ENCODE measurements around the gene SIAE. TPM values are rescaled to one million over a fixed set of nuclear protein-coding genes. Genes with fewer than 3 reads are reported as not detected.

SIAE gene
- total RNA-seq, 1 experiment from 2014 or later, result 5.6 TPM

DNA sequence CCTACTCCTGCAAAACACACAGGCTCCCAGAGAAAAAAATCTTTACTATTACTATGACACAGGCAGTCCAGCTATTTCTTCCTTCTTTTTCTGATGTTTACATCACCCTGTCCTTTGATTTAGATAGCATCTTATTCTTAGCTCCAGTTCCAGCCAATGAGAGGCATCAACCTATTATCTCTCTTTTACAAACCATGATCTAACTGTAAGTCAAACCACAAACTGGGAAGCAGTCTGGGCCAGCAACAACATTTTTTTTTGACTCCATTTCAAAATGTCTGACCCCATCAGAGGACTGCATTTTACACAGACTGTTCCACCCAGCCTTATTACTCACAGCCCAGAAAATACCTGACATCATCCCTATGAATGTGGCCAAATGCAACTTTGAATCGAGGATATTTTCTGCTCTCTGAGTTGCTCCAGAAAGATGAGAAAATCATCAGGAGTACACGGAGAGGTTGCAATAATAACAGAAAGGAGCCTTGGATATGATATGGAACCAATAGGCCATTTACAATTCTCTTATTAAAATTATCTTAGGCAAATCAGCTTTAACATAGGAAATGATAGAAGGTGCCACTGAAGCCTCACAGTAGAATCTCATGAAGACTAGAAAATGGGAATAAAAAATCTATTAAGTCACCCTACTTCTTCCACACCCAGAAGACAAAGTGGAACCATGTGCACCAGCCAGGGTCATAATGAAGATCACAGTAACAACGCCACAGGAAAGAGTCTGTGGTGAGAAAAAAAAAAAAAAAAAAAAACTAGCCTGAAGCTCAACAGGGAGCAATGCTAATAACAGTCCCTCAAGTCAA, 29.7 kb downstream of the SIAE start:
- no peak overlapping the region for H3K18ac ChIP-seq (ENCODE audit: insufficient read length, low read depth, low read length)
- no peak overlapping the region for H2BK12ac ChIP-seq (ENCODE audit: insufficient read length, low read depth, low read length)
- H3K79me2 ChIP-seq (ENCODE audit: insufficient read depth, low read length), result no peaks in the 10 kb centered on the region
- H3K14ac ChIP-seq (ENCODE audit: insufficient read depth, low read length), result no peak overlapping the region
- TF ChIP-seq, protein P1, sequence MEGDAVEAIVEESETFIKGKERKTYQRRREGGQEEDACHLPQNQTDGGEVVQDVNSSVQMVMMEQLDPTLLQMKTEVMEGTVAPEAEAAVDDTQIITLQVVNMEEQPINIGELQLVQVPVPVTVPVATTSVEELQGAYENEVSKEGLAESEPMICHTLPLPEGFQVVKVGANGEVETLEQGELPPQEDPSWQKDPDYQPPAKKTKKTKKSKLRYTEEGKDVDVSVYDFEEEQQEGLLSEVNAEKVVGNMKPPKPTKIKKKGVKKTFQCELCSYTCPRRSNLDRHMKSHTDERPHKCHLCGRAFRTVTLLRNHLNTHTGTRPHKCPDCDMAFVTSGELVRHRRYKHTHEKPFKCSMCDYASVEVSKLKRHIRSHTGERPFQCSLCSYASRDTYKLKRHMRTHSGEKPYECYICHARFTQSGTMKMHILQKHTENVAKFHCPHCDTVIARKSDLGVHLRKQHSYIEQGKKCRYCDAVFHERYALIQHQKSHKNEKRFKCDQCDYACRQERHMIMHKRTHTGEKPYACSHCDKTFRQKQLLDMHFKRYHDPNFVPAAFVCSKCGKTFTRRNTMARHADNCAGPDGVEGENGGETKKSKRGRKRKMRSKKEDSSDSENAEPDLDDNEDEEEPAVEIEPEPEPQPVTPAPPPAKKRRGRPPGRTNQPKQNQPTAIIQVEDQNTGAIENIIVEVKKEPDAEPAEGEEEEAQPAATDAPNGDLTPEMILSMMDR (conservative IDR thresholded peaks at IDR 0.05), result no peak
- H2AK5ac ChIP-seq (ENCODE audit: insufficient read length, low read length), result no peak overlapping the region
- Mint-ChIP-seq H3K4me3 (no peak overlapping the region; a peak in 1 of 5 replicates), H3K9me3 (peaks cover 0 to 3% of the 10 kb centered on the region in 2 experiments; a peak in 1 of 5 replicates), H3K4me1 (peaks cover 5% of the 10 kb centered on the region in 2 experiments), H3K27ac (no peak overlapping the region), H3K27me3 (ENCODE audit: low read depth) (peaks cover 2% of the 10 kb centered on the region; the same call in 1 of the 2 replicates), H3K36me3 (ENCODE audit: insufficient read depth in 1 of 3, low read depth in 3 of 3) (peaks cover 0 to 16% (median 4%) of the 10 kb centered on the region in 3 experiments; a peak in 3 of 7 replicates)
- WGBS (ENCODE audit: extremely low coverage, insufficient read length, low lambda C conversion rate), result no CpG with 5 or more reads among the region's 3 CpGs
- H3K23me2 ChIP-seq (ENCODE audit: insufficient read length, low read depth, low read length, poor library complexity, severe bottlenecking), result no peaks in the 10 kb centered on the region
- no peak overlapping the region for H3T11ph ChIP-seq (ENCODE audit: low read length)
- no peak overlapping the region for H2BK120ac ChIP-seq (ENCODE audit: low read depth, low read length, poor library complexity, severe bottlenecking)
- H4K20me1 ChIP-seq (ENCODE audit: control insufficient read depth, insufficient read depth, insufficient read length), result no peaks in the 10 kb centered on the region
- H3K4me2 ChIP-seq (ENCODE audit: insufficient read depth, insufficient read length, low read length), result peak overlapping the region; percentile 40
- H2BK15ac ChIP-seq (ENCODE audit: low read depth, low read length), result no peak overlapping the region
- H3K56ac ChIP-seq (ENCODE audit: insufficient read length, low read depth, low read length), result no peak overlapping the region
- H2BK20ac ChIP-seq (ENCODE audit: low read depth, low read length, poor library complexity, severe bottlenecking), result no peak overlapping the region
- no peak overlapping the region for H4K91ac ChIP-seq (ENCODE audit: insufficient read length, low read depth, low read length)
- H3K27me3 ChIP-seq (ENCODE audit: insufficient read depth, low read length), result peaks cover 3% of the 10 kb centered on the region; the same call in 1 of the 2 replicates
- H2BK5ac ChIP-seq (ENCODE audit: insufficient read length, low read length), result no peak overlapping the region
- H4K8ac ChIP-seq (replicated peaks; ENCODE audit: insufficient read length, low read depth, low read length), result no peak overlapping the region
- no peaks in the 10 kb centered on the region for H3K79me1 ChIP-seq (ENCODE audit: insufficient read depth, low read depth, low read length, poor library complexity, severe bottlenecking)
- H2AFZ ChIP-seq (ENCODE audit: low read length), result no peak overlapping the region
- no peak for DNase-seq
- H3K27ac ChIP-seq (ENCODE audit: insufficient read length, low read depth, low read length), result no peak overlapping the region
- no peak overlapping the region for H3K4ac ChIP-seq (ENCODE audit: low read depth, low read length)
- H3K9ac ChIP-seq (ENCODE audit: extremely low read depth, insufficient read length, low read length), result no peak overlapping the region
- H3K23ac ChIP-seq (ENCODE audit: insufficient read length, low read depth, low read length), result no peak overlapping the region
- no peaks in the 10 kb centered on the region; the same call in 1 of the 2 replicates for H3K4me1 ChIP-seq (ENCODE audit: insufficient read depth, low read length)
- no peak overlapping the region for H4K5ac ChIP-seq (ENCODE audit: insufficient read length, low read depth, low read length)
- H3K9me3 ChIP-seq (ENCODE audit: control insufficient read depth, low read depth, low read length), result no peaks in the 10 kb centered on the region
